Stomach (tissue), 4 donors: ENCODE results near the gene NOP10.

ENCODE experiments used
- EP300 ChIP-seq: sonication (generic); formaldehyde crosslinking; IDR thresholded peaks from one replicate; pipeline ENCODE4 v1.6.1; 2017; ENCODE audit warnings: antibody characterized with exemption
- POLR2A ChIP-seq, 4 donors: fragments of 450-650 bp; IDR thresholded peaks; one replicate each; pipeline ENCODE4 v1.6.1; 2016; ENCODE audit warnings: antibody characterized with exemption in 4 of 4, control low read depth in 2 of 4, mild to moderate bottlenecking in 1 of 4, moderate library complexity in 1 of 4
- POLR2AphosphoS5 ChIP-seq, 3 donors: sonication (generic); formaldehyde crosslinking; IDR thresholded peaks; one replicate each; pipeline ENCODE4 v1.6.1; 2016; ENCODE audit warnings: antibody characterized with exemption in 3 of 3
- TF ChIP-seq, protein P1 (sequence below), 7 experiments: fragments of 450-650 bp in 4 of 7; fragments of 200-600 bp in 3 of 7; sonication (generic) in 3 of 7; IDR thresholded peaks; one replicate each; pipeline ENCODE4 v1.5.1; 2016 to 2019; ENCODE audit warnings: antibody characterized with exemption in 7 of 7, control low read depth in 2 of 7, mild to moderate bottlenecking in 1 of 7

DNA sequence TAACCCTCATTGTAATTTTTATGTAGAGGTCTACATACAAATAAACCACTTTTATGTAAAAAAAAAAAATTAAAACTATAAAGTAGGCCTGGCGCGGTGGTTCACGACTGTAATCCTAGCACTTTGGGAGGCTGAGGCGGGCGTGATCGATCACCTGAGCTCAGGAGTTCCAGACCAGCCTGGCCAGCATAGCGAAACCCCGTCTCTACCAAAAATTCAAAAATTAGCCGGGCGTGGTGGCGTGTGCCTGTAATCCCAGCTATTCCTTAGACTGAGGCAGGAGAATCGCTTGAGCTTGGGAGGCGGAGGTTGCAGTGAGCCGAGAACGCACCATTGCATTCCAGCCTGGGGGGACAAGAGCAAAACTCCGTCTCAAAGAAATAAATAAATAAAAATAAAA is 4.6 kb downstream of the NOP10 start:
- TF ChIP-seq, protein P1, sequence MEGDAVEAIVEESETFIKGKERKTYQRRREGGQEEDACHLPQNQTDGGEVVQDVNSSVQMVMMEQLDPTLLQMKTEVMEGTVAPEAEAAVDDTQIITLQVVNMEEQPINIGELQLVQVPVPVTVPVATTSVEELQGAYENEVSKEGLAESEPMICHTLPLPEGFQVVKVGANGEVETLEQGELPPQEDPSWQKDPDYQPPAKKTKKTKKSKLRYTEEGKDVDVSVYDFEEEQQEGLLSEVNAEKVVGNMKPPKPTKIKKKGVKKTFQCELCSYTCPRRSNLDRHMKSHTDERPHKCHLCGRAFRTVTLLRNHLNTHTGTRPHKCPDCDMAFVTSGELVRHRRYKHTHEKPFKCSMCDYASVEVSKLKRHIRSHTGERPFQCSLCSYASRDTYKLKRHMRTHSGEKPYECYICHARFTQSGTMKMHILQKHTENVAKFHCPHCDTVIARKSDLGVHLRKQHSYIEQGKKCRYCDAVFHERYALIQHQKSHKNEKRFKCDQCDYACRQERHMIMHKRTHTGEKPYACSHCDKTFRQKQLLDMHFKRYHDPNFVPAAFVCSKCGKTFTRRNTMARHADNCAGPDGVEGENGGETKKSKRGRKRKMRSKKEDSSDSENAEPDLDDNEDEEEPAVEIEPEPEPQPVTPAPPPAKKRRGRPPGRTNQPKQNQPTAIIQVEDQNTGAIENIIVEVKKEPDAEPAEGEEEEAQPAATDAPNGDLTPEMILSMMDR (IDR thresholded peaks at IDR 0.05) = no peak
- TF ChIP-seq POLR2AphosphoS5 (IDR thresholded peaks at IDR 0.05) (no peak), POLR2A (IDR thresholded peaks at IDR 0.05) (no peak), EP300 (no peak)
